ENCODE measurements around the gene SMAD1.

Gene SMAD1

DNA sequence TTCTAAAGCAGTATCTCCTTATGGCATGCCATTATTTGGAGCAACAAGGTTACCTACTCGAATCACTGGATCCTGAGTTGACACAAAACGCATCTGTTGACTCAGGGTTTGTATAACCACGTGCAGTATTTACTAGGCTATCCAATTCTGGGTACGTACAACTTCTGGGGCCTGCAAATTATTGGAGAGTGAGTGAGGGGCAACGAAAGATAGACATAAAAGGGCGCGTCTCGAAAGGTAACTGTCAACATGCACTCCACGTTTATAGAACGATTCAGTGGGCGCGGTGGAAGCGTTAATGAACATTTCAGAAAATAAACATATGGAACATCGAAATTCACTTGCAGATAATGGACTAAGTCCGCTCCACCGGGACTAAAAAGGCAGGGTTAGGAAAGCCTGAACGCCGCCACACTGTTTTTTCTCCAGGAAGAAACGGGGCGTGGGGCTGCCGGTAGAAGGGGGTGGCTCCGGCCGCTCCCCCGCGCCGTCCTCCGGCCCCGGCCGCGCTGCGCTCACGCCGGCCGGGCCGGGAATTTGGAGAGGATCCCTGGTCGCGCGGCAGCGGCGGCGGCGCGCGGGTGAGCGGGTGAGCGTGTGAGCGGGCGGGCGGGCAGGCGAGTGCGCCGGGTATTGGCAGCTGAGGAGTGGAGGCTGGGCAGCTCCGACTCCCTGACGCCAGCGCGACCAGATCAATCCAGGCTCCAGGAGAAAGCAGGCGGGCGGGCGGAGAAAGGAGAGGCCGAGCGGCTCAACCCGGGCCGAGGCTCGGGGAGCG, at the start of gene SMAD1:
SMAD1 (plus strand) TSS at position 690 of the 778 bp plus-strand sequence. CDS start 32,761 bp downstream, outside the sequence.
- Histone ChIP-seq H3K79me2 (ENCODE audit: insufficient read depth, low read length) (peaks cover 52% of the 10 kb centered on the region), H2AFZ (ENCODE audit: low read length) (peak within 1 kb of the TSS; percentile 95)

DNA sequence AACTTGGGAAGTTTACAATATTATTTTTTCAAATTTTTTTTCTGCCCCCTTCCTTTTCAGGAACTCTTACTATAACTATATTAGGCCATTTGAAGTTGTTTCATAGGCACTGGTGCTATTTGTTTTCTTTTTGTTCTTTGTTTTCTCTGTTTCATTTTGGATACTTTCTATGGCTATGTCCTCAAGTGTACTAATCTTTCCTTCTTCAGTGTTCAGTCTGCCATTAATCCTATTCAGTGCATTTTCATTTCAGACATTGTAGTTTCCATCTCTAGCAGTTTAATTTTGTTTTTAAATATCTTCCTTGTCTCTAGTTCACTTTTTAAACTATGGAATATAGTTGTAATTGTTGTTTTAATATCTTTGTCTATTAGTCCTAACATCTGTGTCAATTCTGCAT, 48.0 kb upstream of the SMAD1 start:
- Histone ChIP-seq H2AFZ (ENCODE audit: low read length) (no peak overlapping the region), H3K9me2 (replicated peaks; ENCODE audit: low read depth, low read length) (no peaks in the 10 kb centered on the region)

More for the DNA sequence above, at the start of gene SMAD1:
- no peaks in the 10 kb centered on the region for H3K9me3 ChIP-seq (ENCODE audit: insufficient read depth, low read depth, low read length)
- peaks cover 38% of the 10 kb centered on the region for H3K4me1 ChIP-seq (ENCODE audit: insufficient read depth, low read length, poor library complexity, severe bottlenecking)
- H3K4me3 ChIP-seq (ENCODE audit: low read length, poor library complexity, severe bottlenecking), result peak within 1 kb of the TSS; percentile 83
- no peaks in the 10 kb centered on the region for H3K36me3 ChIP-seq (ENCODE audit: insufficient read depth, low read length)
- peak within 1 kb of the TSS; percentile 78 for H3K9ac ChIP-seq (ENCODE audit: low read depth, low read length, poor library complexity, severe bottlenecking)
- no peaks in the 10 kb centered on the region for H3K27me3 ChIP-seq (ENCODE audit: insufficient read depth, low read length, poor library complexity, severe bottlenecking)
- peaks cover 12% of the 10 kb centered on the region for H4K20me1 ChIP-seq (ENCODE audit: insufficient read depth, low read length, poor library complexity, severe bottlenecking)
- no peaks in the 10 kb centered on the region for H3F3A ChIP-seq (ENCODE audit: low read depth)
- no peak for TF ChIP-seq EZH2phosphoT487 (IDR thresholded peaks at IDR 0.05; ENCODE audit: borderline replicate concordance)
- TF ChIP-seq, protein P1, sequence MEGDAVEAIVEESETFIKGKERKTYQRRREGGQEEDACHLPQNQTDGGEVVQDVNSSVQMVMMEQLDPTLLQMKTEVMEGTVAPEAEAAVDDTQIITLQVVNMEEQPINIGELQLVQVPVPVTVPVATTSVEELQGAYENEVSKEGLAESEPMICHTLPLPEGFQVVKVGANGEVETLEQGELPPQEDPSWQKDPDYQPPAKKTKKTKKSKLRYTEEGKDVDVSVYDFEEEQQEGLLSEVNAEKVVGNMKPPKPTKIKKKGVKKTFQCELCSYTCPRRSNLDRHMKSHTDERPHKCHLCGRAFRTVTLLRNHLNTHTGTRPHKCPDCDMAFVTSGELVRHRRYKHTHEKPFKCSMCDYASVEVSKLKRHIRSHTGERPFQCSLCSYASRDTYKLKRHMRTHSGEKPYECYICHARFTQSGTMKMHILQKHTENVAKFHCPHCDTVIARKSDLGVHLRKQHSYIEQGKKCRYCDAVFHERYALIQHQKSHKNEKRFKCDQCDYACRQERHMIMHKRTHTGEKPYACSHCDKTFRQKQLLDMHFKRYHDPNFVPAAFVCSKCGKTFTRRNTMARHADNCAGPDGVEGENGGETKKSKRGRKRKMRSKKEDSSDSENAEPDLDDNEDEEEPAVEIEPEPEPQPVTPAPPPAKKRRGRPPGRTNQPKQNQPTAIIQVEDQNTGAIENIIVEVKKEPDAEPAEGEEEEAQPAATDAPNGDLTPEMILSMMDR (conservative IDR thresholded peaks at IDR 0.05; ENCODE audit: low read length), result no peak
- H3K9me2 ChIP-seq (replicated peaks; ENCODE audit: low read depth, low read length), result no peaks in the 10 kb centered on the region
- H3K4me2 ChIP-seq (ENCODE audit: low read depth, low read length, poor library complexity, severe bottlenecking), result peak within 1 kb of the TSS; percentile 88

DNA sequence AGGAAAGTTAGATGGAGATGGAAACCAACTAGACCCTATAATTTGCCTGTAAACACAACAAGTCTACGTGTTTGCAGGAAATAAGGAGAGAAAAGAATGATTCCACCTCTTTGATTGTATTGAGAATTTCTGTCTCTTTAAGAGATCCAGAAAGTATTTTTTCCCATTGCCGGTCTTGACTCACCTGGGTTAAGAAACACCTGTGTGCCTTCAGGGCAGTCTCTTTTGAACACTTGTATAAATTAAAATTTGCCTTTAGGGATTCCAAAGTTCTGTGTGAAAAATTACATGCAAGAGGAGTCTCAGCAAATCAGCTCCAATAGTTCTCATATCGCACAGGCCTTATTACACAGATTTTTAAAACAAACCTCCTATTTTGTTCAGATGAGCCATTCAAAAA, 46.0 kb upstream of the SMAD1 start:
- peaks cover 14% of the 10 kb centered on the region; the same call in 1 of the 2 replicates for H3K9me3 ChIP-seq (ENCODE audit: insufficient read depth, low read depth, low read length)
- no peaks in the 10 kb centered on the region for H3K9me2 ChIP-seq (replicated peaks; ENCODE audit: low read depth, low read length)
- no peaks in the 10 kb centered on the region for H3K27me3 ChIP-seq (ENCODE audit: insufficient read depth, low read length, poor library complexity, severe bottlenecking)

More for the DNA sequence above, 48.0 kb upstream of the SMAD1 start:
- no peaks in the 10 kb centered on the region for H3K27me3 ChIP-seq (ENCODE audit: insufficient read depth, low read length, poor library complexity, severe bottlenecking)
- TF ChIP-seq EZH2phosphoT487 (IDR thresholded peaks at IDR 0.05; ENCODE audit: borderline replicate concordance), result no peak
- TF ChIP-seq, protein P1 (conservative IDR thresholded peaks at IDR 0.05; ENCODE audit: low read length), result no peak
- H3K4me1 ChIP-seq (ENCODE audit: insufficient read depth, low read length, poor library complexity, severe bottlenecking), result no peaks in the 10 kb centered on the region
- no peaks in the 10 kb centered on the region for H3F3A ChIP-seq (ENCODE audit: low read depth)
- H3K9ac ChIP-seq (ENCODE audit: low read depth, low read length, poor library complexity, severe bottlenecking), result no peak overlapping the region
- no peaks in the 10 kb centered on the region for H3K79me2 ChIP-seq (ENCODE audit: insufficient read depth, low read length)
- H3K9me3 ChIP-seq (ENCODE audit: insufficient read depth, low read depth, low read length), result peaks cover 14% of the 10 kb centered on the region; the same call in 1 of the 2 replicates
- no peak overlapping the region for H3K4me3 ChIP-seq (ENCODE audit: low read length, poor library complexity, severe bottlenecking)
- no peaks in the 10 kb centered on the region for H3K36me3 ChIP-seq (ENCODE audit: insufficient read depth, low read length)
- no peaks in the 10 kb centered on the region for H4K20me1 ChIP-seq (ENCODE audit: insufficient read depth, low read length, poor library complexity, severe bottlenecking)
- no peak overlapping the region for H3K4me2 ChIP-seq (ENCODE audit: low read depth, low read length, poor library complexity, severe bottlenecking)

More for the DNA sequence above, 46.0 kb upstream of the SMAD1 start:
- Histone ChIP-seq H3K36me3 (ENCODE audit: insufficient read depth, low read length) (no peaks in the 10 kb centered on the region), H3K4me1 (ENCODE audit: insufficient read depth, low read length, poor library complexity, severe bottlenecking) (peaks cover 12% of the 10 kb centered on the region), H4K20me1 (ENCODE audit: insufficient read depth, low read length, poor library complexity, severe bottlenecking) (no peaks in the 10 kb centered on the region), H3K9ac (ENCODE audit: low read depth, low read length, poor library complexity, severe bottlenecking) (no peak overlapping the region), H3K4me2 (ENCODE audit: low read depth, low read length, poor library complexity, severe bottlenecking) (no peak overlapping the region), H2AFZ (ENCODE audit: low read length) (no peak overlapping the region), H3F3A (ENCODE audit: low read depth) (no peaks in the 10 kb centered on the region), H3K79me2 (ENCODE audit: insufficient read depth, low read length) (no peaks in the 10 kb centered on the region), H3K4me3 (ENCODE audit: low read length, poor library complexity, severe bottlenecking) (no peak overlapping the region)
- no peak for TF ChIP-seq EZH2phosphoT487 (IDR thresholded peaks at IDR 0.05; ENCODE audit: borderline replicate concordance)
- TF ChIP-seq, protein P1 (conservative IDR thresholded peaks at IDR 0.05; ENCODE audit: low read length), result no peak
